Activated CD4-positive, alpha-beta T cell treated with anti-CD3 and anti-CD28 coated beads, Interleukin-2, amount 50 U/mL, for 4 hours (primary cell): ENCODE results near the gene GPC6.
A peak's percentile ranks its signal among the peaks of the same experiment; 100 is the strongest.

Experiments
- DNase-seq, 2 experiments: peaks; one replicate each; pipeline ENCODE4 v3.0.0-alpha.2; 2020

Gene GPC6

DNA sequence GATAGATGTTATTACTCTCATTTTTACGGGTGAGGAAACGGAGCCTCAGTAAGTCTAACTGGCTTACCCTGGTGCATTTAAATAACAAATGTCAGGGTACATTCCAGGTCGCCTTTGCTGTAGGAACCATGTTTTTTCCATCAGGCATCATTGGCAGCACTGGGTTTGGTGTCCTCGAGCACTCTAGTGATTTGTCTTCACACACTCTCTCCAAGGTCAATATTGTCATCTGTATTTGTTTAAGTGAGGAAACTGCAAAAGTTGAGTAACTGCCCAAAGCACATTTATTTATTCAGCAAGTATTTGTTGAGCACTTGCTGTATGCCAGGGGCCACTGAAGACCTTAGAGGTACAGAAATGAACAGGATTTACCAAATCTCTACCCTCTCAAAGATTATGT lies 1174.3 kb downstream of the GPC6 start:
- no peak for DNase-seq

- no peak for DNase-seq
These were observed 1181.9 kb downstream of the GPC6 start for GRCh38 chr13:94408314-94409036.

- DNase-seq, result no peak
These were observed 1185.1 kb downstream of the GPC6 start for GRCh38 chr13:94411747-94412146.

GRCh38 chr13:94412870-94413597 lies 1186.4 kb downstream of the GPC6 start:
- DNase-seq, result no peak

GRCh38 chr13:94413598-94413944 lies 1187.0 kb downstream of the GPC6 start:
- no peak for DNase-seq

DNA sequence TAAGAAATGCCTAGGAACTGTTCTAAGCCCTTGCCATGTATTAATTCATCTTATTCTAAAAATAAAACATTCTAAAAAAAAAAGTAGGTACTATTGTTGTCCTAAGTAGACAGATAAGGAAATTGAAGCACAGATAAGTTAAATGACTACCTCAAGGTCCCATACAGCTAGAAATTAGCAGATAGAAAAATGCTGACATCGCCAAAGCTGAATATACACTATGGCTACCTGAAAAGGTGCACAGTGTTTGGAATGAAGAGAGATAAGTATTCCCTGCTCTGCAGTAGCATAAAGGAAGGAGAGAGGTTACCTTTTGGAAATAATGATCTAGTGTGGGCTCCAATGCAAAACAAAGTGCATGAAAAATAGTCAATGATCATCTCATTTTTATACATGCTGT lies 1187.5 kb downstream of the GPC6 start:
- DNase-seq, result no peak

DNA sequence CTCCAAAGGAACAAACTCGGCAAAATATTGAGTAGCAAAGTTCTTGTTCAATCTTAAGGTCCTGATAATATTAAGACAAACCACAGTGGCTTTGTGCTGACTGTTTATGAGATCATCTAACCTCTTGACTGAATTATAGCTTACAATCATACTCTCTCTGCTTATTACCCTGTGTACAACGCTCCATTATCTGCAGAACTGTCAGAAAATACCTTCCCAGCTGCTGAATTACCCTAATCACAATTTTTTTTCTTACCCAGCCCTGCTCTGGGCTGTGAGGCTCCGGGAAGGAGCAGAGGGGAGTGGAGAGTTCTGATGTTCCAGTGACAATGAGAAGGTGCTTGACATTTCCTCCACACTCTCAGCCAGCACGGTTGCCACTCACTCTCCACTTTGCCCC lies 1188.1 kb downstream of the GPC6 start:
- DNase-seq, result no peak

DNA sequence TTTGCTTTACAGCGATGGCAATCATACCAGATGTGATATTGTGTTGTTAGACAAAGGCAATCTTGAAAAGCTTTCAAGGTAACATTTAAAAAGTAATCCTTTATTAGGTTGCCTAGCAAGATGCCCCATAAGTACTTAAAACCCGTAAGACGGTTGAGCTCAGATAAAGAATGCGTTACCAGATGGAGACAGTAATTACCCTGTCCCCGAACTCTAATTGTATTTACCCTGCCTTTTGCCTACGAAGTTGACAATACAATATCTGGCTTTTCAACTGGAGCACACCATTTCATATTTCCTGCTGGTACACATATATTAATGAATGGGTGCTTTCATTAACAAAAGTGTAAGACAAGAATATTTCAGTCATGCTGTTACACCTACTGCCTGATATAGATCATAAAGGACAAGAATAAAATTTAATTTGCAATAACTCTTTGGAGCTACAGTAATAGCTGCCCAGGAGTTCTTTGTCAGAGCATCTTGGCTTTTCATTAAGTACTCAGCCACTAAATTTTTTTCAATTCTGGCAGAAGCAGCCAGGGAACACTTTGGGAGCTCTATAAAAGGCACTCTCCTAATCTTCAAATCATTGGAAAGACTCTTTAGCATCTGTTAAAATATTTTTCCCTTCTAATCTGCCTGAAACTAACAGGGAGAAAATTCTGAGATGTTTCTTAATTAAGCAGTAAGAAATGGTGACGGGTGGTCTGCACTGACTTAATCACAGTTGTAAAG lies 1189.1 kb downstream of the GPC6 start:
- no peak for DNase-seq

DNA sequence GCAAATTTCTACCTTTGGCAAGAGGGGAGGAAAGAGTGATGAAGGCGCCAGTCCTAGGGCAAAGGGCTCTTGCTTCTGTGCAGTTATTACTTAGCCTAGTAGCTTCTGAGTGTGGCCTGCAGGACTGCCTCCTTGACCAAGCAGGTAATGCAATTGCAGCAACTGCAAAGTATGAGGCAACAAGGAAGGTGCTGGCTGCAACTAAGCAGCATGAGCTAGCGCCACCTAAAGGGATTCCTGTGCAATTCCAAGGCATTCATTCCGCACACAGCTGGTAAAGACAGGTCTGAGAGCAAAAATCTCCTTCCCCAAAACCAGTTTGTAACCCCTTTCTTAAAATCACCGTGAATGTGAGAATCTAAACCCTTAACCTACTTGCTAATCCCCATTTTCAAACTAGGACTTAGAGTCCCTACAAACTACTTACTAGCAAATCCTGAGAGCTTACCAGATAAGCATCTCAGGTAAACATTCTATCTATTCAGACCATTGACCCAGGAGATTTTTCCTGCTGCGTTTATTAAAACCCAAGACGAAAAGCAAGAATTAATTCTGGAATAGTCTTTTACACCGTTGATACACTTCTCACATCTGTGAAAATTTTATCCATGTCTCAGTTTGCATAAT lies 1190.0 kb downstream of the GPC6 start:
- DNase-seq, result no peak

- no peak for DNase-seq
These were observed 1190.7 kb downstream of the GPC6 start for GRCh38 chr13:94417294-94417693.

DNA sequence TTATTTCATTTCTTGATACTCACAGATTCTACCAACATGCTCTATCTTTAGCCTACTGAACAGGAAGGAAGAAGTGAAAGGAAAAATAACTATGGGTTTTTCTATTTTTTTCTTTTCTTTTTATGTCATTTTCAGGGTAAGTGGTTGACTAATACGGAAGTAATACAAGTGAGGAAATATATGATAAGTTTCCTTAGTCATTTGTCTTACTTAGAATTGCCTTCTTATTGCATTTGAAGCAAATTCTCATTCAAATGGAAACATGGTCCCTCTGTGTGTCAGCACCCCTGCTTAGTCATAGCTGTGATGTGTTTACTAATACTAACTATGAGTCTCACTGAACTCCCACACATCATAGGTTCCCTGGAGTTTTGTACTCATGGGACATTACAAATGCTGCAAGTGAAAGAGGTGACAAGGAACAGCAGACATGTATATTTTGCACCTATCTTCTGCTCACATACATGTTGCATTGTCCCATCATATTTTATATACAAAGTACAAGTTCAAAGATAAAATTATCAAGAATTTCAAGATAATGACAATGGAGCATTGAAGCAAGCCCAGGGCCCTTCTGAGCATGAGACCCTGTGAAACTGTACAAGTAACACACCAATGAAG lies 1192.8 kb downstream of the GPC6 start:
- DNase-seq, result peak; percentile 16 to 30

DNA sequence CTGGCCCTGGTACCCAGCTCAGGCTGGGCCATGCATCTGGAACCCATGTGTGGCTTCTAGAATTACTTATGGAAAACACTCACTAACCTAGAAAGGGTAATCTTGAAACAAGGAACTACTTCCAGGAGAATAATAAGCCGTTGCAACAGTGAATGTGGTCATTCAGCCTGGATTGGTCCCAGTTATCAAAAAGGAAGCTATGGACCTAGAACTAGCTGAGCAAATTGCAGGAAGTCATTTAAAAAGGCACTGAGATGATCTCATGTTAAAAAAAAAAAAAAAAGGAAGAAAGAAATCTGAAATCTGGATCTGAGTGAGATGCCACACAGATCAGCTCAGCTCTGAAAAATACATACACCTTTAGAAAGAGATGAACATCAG lies 1193.3 kb downstream of the GPC6 start:
- DNase-seq, result no peak

- no peak for DNase-seq
These were observed 1200.8 kb downstream of the GPC6 start for GRCh38 chr13:94427313-94427953.

GRCh38 chr13:94431574-94431973 lies 1205.0 kb downstream of the GPC6 start:
- DNase-seq, result no peak

- no peak for DNase-seq
These were observed 1205.4 kb downstream of the GPC6 start for GRCh38 chr13:94431987-94432386.

- no peak for DNase-seq
These were observed 1206.7 kb downstream of the GPC6 start for GRCh38 chr13:94433055-94433961.

DNA sequence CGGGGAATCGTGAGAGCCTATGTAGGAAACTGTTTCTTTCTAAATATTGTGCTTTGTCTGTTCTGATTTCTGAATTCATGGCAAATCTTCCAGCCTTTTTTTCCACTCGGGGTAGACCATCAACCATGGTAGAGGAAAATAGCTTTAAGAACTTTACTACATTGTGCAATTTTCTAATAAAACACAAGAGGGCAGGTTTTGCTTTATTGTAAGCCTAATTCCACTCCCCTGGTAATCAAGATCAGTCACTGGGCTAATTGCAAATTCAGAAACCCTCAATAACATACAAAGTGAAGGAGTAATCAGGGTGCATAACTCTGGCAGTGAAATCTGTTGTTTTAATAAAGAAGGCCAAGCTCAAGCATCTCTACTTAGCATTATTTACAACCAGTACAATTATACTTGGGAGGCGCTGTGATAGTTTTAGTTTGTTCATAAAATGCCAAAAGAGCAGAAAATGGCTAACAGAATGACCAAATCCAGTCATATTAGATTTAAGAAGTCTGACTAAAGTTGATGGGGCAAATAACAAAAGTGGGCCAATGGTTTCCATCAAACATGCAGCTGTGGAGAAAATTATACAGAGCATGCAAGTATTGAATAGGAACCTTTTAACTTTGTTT lies 1209.1 kb downstream of the GPC6 start:
- no peak for DNase-seq

DNA sequence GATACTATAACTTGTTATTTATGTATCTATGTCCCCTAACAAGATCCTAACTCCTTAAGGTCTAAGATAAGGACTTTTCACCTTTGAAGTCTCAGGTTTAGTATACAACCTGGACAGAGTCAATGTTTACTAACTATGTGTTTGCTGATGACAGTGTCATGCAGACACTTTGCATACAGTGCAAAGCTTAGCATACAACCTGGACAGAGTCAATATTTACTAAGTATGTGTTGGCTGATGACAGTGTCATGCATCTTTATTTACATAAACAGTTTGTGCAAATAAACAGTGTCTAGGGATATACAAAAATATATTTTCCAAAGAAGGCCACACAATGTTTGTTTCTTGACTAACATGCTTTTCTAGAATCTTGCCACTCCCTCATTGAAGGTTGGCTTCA lies 1218.2 kb downstream of the GPC6 start:
- no peak for DNase-seq

GRCh38 chr13:94454334-94454733 lies 1227.7 kb downstream of the GPC6 start:
- no peak for DNase-seq

DNA sequence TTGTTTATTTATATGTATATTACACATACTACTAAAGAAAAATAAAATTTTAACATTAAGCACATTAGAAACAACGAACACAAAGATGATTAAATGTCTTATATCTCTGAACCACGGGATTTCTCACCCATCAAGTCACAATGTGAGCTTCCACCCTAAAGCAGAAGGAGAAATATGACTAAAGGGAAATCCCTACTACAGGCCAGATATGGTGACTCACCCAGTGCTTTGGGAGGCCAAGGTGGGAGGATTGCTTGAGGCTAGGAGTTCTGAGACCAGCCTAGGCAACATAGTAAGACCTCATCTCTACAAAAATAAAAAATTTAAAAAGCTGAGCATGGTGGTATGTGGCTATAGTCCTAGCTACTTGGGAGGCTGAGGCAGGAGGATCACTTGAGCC lies 1228.3 kb downstream of the GPC6 start:
- no peak for DNase-seq

DNA sequence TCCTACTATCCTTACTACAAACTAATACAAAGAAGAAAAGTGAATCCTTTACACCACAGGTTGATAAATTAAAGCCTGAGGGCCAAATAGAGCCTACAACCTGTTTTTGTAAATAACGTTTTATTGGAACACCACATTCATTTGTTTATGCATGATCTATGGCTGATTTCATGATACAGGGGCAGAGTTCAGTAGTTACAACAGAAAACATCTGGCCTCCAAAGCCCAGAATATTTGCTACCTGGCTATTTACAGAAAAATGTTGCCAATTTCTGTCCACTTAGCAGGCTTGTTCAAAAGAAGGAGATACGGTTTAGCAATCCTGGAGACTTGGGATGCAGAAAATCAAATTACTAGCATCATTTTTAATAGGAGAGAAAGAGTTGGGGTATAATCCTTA lies 1228.8 kb downstream of the GPC6 start:
- no peak for DNase-seq
